Measurements from ENCODE around the gene LINC00237.
A peak's percentile ranks its signal among the peaks of the same experiment; 100 is the strongest.

The LINC00237 gene

DNA sequence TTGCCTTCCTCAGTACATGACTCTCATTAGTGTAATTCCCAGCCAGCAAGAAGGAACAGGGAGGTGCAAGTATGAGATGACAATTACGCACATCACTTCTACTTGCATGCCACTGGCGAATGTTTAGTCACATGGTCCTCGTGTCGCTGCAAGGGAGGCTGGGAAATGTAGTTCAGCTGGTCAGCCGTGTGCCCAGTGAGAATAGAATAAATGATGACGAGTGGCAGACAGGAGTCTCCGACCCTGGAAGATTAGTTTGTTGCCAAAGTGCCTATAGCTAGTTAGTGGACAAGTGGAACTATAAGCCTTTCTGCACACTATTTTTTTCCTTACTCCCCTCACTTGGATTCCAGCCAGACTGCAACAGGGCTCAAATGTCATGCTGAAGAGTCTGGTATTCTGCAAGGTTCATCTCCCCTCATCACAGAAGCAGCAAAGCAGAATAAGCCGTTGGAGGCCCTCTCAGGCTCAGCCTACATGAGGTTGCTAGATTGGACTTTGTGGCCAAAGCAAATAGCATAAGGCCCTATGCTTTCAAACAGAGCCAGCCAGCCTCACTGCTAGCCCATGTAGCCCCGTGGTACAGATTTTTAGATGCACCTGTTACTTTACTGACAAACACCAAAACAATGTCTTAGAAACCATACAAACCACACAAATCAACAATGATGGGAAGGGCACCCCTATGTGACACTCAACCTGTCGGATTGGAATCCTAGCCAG, 9.7 kb downstream of the LINC00237 start:
- DNase-seq: peak; percentile 51

DNA sequence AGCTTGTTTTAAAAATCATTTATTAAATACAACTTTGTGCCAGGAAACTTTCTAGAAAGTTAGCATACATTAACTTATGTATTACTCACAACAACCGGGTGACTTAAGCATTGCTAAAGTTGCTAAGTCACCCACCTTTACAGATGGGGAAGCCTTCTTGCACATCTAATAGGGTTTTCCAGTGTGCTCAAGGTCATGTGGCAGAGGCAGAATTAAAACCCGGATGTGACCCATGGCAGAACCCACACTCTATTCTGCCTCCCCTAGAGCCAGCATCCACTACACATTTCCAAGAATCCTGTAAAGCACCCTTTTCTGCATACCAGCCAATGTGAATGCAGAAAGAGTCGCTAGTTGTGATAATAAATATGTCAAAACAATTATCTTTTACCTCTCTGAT, 13.4 kb downstream of the LINC00237 start:
- no peak for DNase-seq

DNA sequence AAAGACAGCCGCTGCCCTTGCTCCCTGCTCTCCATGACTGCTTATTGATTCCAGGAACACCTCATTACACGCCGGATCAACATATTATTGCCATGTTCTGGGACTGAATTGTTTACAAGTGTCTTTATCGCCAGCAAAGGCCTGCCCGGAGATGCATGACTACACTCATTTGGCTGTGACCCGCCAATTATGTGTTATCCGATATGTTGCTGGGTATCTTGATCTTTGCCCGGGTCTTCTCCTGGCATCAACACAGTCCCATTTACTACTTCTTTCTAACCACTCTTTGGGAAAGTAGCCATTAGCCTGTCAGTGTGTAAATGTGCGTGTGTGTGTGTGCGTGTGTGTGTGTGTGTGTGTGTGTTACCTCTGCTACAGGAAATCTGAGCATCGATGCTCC, 15.4 kb downstream of the LINC00237 start:
- DNase-seq: no peak

DNA sequence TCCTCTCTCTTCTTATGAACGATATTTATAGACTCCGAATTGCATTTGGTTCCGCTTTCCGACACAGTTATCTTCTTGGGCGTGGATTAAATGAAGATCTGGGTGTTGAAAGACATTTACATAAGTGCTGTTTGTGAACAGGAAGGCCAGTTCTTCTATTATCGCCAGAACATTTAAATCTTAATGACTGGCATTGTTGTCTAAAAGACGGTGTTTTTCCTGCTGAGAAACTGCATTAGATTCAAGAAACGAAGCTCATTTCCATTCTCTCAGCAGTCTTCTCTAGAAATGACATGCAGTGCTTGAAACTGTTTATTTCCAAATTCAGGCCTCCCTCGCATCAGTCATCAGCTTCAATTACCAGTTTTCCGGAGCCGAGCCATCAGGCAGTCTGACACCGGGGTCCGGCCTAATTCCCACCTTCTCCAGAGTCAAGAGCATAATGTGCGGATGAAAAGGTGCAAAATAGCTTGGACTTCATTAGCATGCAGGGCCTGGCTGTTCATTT, 16.0 kb downstream of the LINC00237 start:
- no peak for DNase-seq

DNA sequence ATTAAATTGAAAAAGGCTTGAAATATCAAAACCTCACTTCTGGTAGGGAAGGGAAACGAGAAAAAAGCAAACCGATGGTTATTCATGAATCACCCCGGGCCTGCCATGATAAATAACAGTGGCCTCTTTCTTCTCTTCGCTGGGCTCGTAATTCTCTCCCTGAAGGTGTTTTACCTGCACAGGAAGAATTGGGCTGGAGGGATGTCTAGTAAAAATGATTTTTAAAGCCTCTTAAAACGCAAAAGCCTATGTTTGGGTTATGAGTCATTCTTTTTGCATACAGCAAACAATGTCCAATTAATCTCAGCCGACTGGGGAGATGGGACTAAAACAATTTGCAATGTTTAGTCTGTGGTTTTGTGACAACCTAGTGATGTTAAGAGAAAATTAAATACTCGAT, 16.8 kb downstream of the LINC00237 start:
- no peak for DNase-seq

DNA sequence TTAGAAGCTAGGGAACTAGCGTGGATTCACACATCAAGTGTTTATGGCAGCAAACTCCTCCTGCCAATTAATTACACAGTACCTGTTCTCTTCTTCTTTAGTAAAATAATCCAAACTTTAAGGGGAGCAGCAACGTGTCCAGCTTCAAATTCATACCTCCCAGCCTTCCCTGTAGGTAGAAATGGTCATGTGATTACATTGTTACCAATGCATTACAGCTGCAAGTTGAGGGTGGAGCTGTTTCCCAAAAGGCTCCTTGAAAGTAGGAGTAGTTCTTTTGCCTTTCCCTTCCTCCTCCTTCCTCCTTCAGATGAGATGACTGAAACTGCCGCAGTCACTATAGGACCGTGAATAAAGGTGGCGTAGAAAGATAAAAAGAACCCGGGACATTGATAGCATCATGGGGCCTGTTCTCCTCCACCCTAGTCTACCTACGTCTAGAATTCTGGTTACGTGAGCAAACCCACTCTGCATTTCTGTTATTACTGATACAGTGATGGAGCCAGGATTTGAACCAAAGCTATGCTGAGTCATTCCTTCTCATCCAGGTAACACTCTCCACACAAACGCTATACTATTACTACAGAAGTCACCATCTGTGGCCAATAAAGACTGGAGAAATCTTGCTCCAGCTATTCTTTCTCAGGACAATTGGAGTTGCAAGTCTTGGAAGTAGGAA, 18.2 kb downstream of the LINC00237 start:
- no peak for DNase-seq

DNA sequence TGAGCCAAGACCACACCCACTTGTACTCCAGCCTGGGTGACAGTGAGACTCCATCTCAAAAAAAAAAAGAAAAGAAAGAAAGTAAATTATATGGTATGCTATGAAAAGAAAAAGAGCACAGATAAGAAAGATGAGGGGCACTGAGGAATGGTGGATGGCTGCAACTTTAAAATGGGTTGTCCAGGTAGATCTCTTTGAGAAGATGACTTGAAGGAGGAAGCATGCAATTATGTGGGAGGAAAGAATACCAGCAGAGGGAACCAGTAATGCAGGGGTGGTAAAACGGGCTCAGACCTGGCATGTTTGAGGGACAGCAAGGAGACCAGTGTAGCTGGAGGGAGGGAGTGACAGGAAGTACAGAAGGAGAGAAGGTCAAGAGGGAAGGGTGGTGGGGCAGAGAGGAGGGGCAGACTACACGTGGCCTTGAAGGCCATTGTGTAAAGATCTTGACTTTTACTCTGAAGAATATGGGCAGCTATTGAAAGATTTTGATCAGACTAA, 22.3 kb downstream of the LINC00237 start:
- DNase-seq: no peak

DNA sequence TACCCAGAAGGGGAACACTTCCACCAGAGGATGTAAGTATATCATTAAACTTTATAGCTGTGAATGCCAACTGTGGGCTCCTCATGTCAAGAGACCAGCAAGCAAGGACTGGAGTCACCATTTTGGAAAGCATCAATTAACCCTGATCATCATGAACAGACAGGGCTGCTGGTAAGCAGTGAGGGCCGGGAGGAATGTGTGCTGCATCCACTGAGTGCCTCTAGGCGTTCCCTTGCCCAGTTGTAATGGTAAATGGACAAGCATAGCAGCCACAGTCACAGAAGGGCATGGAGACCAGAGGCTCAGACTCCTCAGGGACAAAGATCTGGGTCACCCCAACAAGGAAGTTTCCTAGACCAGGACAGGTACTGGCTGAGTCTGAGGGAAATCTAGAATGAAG, 23.6 kb downstream of the LINC00237 start:
- DNase-seq: no peak

DNA sequence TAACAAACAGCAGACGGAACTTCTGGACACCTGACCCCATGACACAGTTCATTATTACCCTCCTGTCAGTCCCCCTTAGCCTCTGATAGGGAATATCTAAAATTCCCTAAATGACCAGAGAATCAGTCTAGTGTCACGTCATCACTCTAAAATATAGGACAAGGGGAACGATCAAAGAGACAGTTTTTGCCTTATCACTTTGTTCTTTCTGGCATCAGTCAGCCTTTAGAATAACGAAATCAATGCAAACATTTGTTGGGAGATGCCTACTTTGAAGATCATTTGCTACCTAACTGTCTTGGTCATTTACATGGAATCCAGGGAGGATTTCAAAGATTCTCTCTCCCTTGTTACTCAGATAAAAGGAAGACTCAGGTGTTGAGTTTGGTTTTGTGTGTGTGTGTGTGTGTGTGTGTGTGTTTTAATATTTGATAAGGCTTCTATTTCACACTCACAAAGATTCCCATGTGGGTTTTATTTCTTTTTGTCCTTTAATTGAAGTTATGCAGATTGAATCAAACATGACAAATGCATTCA, 28.3 kb downstream of the LINC00237 start:
- DNase-seq: no peak

DNA sequence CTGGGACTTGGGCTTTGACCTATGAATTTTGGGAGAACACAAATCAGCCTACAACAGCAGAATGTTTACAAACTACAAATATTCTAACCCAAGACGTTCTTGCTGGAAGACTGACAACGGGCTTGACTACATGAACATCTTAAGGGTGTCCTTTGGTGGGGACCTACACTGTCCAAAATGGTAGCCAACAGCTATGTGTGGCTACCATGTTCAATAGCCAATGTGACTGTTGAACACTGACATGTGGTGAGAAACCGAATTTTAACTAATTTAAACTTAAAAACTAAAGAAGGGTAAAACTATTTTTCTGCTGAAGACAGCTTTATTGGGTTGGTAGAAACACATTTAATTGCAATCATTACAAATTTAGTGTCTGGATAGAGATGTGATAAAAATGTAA, 30.1 kb downstream of the LINC00237 start:
- DNase-seq: no peak

DNA sequence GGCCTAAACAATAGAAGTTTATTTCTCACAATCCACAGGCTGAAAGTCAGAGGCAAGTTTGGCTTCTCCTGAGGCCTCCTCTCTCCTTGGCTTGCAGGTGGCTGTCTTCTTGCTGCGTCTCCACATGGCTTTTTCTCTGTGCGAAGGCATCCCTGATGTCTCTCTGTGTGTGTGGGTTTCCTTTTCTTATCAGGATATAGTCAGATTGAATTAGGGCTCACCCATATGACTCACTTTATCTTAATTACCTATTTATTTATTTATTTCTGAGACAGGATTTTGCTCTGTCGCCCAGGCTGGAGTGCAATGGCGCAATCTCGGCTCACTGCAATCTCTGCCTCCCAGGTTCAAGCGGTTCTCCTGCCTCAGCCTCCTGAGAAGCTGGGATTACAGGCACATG, 30.7 kb downstream of the LINC00237 start:
- DNase-seq: no peak

DNA sequence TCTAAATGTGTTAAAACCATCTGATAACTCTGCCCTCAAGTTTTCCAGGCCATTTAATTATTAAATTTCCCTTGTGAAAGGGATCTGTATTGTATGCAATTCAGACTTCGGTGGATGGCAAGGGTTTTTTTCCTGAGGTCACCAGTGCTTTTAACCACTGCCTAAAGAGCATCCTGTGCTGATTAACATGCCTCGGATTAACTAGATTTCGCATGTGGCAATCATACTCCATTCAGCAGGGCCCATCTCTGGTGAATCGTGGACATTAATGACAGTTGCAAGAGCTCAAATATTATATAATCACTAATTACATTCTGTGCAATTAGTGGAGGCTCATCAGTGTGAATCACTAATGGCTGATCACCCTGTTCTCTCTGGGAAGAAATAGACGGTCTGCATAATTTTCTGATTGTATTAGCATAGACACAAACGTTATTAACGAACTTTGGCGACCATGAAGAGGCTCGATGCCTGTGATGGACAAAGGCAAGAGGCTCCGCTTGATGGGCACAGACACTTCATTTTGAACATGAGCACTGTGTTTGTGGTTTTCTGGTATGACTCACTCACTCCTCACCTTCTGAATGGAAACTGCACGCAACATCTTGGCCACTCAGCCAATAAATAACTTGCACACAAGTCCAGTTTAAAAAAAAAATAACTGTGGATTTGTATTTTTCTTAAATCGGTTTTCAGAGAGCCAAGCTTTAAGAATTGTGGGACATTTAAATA, 31.4 kb downstream of the LINC00237 start:
- DNase-seq: no peak

DNA sequence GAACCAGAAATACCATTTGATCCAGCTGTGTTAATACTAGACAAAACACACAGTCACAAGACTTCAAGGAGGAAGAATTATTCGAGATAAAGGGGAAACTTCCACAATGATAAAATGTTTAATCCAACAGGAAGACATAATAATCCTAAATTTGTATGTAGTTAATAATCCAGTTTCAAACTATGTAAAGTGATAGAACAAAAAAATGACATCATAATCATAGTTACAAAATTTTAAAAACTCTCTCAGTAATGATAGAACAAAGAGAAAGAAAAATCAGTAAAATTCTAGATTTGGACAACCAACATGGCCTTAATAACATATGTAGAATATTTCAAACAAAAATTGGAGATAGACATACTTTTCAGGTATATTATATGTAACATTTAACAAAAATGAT, 38.9 kb downstream of the LINC00237 start:
- DNase-seq: no peak

DNA sequence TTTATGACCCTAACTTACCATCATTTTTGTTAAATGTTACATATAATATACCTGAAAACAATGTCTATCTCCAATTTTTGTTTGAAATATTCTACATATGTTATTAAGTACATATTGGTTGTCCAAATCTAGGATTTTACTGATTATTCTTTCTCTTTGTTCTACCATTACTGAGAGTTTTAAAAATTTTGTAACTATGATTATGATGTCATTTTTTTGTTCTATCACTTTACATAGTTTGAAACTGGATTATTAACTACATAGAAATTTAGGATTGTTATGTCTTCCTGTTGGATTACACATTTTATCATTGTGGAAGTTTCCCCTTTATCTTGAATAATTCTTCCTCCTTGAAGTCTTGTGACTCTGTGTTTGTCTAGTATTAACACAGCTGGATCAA, 41.2 kb downstream of the LINC00237 start:
- DNase-seq: no peak

DNA sequence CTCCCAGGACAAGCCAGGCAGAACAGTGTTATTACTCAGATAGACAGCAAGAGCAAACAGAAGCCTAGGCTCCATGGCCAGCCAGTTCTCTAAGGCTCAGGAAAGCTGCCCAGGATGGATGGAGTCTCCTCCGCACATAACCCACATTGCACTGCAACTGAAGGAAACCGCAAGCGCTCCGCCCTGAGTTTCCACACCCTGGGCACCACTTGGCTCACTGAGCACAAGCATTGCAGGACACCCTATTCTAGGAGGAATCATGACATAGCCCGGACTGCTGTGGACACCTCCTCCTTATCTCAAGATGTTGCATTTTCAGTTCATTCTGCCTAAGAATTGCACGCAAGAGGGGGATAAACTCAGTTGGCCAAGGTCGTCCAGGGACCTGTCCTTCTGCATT, 42.9 kb downstream of the LINC00237 start:
- DNase-seq: no peak

DNA sequence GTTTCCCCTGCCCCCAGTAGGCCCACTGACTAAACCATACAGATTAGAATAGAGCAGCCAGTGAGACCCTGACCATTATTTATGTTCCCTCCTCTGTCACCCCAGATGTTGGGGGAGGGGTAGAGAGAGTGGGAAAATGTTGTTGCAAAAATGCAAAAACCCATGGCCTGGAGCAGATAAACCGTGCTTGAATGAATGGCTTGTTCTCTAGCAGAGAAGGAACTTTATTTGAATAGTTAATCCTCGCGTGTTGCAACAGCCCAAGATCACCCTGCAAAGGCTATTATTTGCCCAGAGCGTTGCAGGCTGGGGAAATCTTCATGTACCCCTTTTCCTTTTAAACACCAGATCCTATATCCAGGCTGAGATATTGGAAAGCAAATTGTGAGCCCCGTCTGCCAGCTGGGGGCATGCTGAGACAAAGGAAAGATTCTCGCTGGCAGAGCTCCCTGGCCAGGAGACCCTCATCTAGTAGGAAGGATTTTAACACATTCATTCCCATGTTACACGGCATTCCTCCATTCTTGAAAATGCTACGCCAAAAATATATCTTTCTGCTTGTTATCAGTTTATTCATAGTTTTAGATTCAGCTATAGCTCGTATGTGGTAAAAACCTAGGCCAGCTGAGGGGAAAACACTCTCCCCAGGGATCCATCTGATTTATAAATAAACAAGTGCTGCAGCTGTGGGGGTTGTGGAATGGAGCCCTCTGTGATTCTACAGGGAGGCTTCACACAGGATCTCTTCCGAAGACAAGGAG, 53.0 kb downstream of the LINC00237 start:
- no peak for DNase-seq

DNA sequence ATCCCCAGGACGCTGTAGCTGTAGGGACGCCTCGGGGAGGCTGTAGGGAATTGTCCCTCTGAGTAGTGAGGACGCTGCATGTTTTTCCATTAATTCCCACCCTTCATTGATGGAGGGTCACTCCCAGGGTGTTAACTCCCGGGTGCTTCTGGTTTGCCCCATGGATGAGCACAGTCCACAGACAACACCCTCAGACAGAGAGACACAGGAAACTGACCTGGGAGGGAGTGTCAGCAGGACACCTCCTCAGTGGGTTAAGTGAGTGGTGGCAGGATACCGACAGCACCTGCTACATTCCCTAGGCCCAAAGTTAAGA, 53.5 kb downstream of the LINC00237 start:
- no peak for DNase-seq

DNA sequence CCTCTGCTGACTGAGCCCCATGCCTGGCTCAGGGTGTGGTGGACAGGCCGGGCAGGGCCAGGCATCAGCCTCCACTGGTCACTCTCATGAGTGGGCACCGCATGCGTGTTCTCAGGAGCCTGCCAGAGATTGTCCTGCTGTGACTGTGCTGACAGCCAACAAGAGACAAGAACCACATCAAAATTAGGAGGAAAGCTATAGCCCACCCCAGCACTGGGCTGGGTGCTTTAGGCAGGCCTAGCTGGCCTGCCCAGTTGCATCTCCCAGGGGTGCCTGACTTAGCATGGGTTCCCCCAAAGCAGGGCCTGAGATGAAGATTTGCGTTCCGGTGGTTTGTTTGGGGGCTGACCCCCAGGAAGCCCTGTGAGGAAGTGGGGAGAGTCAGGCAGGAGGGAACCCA, 53.9 kb downstream of the LINC00237 start:
- DNase-seq: no peak

DNA sequence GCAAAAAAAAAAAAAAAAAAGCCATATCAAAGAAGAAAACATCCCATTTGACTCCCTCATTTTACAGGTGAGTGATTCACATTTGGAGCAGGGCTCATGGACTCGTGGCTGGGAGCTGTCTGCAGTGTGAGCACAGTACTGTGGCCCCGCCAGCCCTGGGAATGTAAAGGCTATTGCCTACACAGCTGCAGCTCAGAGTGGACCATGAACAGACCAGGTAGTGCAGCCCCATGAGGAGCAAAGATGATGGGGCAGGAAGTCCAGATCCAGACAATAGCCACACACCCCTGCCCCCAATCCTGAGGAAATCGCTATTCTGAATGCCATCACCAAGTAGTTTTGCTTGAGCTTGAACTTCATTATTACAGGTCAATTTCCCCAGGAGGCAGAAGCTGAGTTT, 55.4 kb downstream of the LINC00237 start:
- DNase-seq: no peak

DNA sequence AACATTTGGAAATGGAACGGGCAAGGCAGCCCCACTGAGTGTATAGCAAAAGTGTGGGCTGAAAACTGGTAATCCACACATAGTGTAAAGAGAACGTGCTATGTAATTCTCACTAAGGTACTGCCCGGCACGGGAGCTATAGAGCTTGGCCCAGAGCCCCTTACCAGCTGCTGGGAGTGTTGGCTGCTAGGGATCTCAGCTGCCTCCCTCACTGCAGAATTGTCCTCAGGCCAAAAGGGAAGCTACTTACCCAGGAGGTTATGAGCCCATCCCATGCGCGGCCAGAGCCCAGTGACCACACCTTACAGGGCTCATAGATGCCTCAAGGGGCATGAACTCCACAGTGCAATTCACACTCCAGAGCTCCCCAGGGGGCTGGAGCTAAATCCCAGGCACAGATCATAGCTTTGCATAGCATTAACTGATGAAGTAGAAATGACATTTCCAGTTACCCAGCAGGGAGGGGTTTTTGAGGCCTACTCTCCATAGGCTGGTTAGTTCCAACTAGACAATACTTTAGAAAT, 56.8 kb downstream of the LINC00237 start:
- no peak for DNase-seq

DNA sequence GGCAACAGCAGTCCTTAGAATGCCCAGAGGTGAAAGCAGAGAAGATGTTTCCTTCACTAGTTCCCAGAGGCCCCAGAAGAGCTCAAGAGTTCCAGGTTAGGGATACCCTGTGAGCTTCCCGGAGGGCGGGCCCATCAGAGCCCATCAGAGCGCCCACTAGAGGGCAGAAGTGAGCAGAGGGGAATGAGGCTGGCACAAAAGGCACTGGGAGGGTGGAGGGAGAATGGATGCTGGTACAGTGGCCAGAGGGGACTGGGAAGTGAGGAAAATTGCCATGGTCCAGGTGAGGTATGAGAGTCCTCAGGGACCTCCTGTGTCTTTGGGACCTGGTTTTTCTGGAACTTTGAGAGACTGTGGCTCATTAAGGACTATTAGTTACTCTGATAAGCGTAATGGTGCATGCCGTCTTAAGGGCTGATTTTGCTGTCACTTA, 57.3 kb downstream of the LINC00237 start:
- DNase-seq: peak; percentile 65

DNA sequence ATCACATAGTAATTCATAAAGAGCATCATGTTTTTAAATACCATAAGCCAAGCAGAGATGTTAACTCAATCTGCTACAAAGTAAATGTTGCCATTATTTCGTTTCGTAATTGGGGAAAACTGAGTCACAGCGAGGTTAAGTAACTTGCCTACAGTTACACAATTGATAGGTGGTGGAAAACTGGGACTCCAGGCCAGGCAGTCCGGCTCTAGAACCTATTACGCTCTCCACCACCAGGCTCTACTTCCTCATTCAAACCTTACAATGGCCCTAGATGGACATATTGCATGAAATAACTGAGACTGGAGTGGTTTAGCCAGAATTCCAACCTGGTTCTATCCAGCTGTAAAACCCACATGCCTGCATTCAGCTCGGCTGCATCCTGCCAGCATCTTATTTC, 58.2 kb downstream of the LINC00237 start:
- no peak for DNase-seq
